Hepatocyte (in vitro differentiated cells): ENCODE results near the gene WDR89. TPM values are rescaled to one million over a fixed set of nuclear protein-coding genes. Genes with fewer than 3 reads are reported as not detected.

Experiments used
- DNase-seq: peaks from one replicate; pipeline ENCODE4 v3.0.0-alpha.2; 2016; ENCODE audit warnings: low spot score
- H2AFZ ChIP-seq: fragments of 200-600 bp; sonication (generic); 2 replicates; pipeline ENCODE4 v1.6.0; 2016; ENCODE audit warnings: antibody characterized with exemption, mild to moderate bottlenecking
- H3K27ac ChIP-seq: fragments of 200-600 bp; sonication (generic); 2 replicates; pipeline ENCODE4 v1.5.1; 2016; ENCODE audit warnings: mild to moderate bottlenecking
- H3K27me3 ChIP-seq: fragments of 200-600 bp; sonication (generic); 2 replicates; pipeline ENCODE4 v1.6.1; 2016
- H3K36me3 ChIP-seq: fragments of 200-600 bp; sonication (generic); replicated peaks from 2 replicates; pipeline ENCODE4 v1.5.1; 2016; ENCODE audit warnings: low read depth; ENCODE audit not compliant: insufficient read depth
- H3K4me1 ChIP-seq: fragments of 200-600 bp; sonication (generic); 2 replicates; pipeline ENCODE4 v1.5.1; 2016; ENCODE audit warnings: mild to moderate bottlenecking, moderate library complexity; ENCODE audit not compliant: insufficient read depth
- H3K4me2 ChIP-seq: fragments of 200-600 bp; sonication (generic); 2 replicates; pipeline ENCODE4 v1.6.0; 2016
- H3K4me3 ChIP-seq: fragments of 200-600 bp; sonication (generic); 2 replicates; pipeline ENCODE4 v1.5.1; 2016; ENCODE audit warnings: mild to moderate bottlenecking
- H3K79me2 ChIP-seq: fragments of 200-600 bp; sonication (generic); 2 replicates; pipeline ENCODE4 v1.6.0; 2017; ENCODE audit warnings: mild to moderate bottlenecking
- H3K9me2 ChIP-seq: fragments of 200-600 bp; sonication (generic); replicated peaks from 2 replicates; pipeline ENCODE4 v1.6.0; 2017; ENCODE audit warnings: mild to moderate bottlenecking; ENCODE audit not compliant: insufficient read depth
- H3K9me3 ChIP-seq: fragments of 200-600 bp; sonication (generic); 2 replicates; pipeline ENCODE4 v1.5.1; 2016; ENCODE audit warnings: low read depth, mild to moderate bottlenecking
- H4K20me1 ChIP-seq: fragments of 200-600 bp; sonication (generic); 2 replicates; pipeline ENCODE4 v1.6.0; 2016; ENCODE audit warnings: mild to moderate bottlenecking; ENCODE audit not compliant: insufficient read depth, poor library complexity, severe bottlenecking
- EZH2 ChIP-seq: fragments of 200-600 bp; sonication (generic); IDR thresholded peaks from 2 replicates; pipeline ENCODE4 v1.6.1; 2016; ENCODE audit warnings: antibody characterized with exemption, mild to moderate bottlenecking, borderline replicate concordance
- EZH2phosphoT487 ChIP-seq: fragments of 200-600 bp; sonication (generic); IDR thresholded peaks from one replicate; pipeline ENCODE4 v1.6.1; 2018; ENCODE audit warnings: antibody characterized with exemption, mild to moderate bottlenecking, low read depth, moderate library complexity; ENCODE audit not compliant: unreplicated experiment, severe bottlenecking
- WGBS: methylation state at CpG from one replicate; pipeline ENCODE4 v1.1.6; 2016; ENCODE audit warnings: low lambda C conversion rate; ENCODE audit errors: missing lambda C conversion rate; 5-methylcytosine and 5-hydroxymethylcytosine counted together
- polyA plus RNA-seq: library from polyadenylated mRNA; unstranded; fragments of >200 nt; fragmentation: Nextera tagmentation; extraction: Ambion mirVana; gene quantifications from 2 replicates; pipeline ENCODE4 v1.2.1, GENCODE V29; 2016
- total RNA-seq: library from RNA; depleted of rRNA; stranded (reverse); fragments of >200 nt; gene quantifications from 2 replicates; pipeline ENCODE4 v1.2.3, GENCODE V29; 2014
- TF ChIP-seq, protein P1 (sequence below): fragments of 200-600 bp; sonication (generic); IDR thresholded peaks from 2 replicates; pipeline ENCODE4 v1.5.1; 2016; ENCODE audit warnings: antibody characterized with exemption, mild to moderate bottlenecking; ENCODE audit not compliant: poor library complexity

The WDR89 gene
- total and polyA plus RNA-seq, 2 experiments from 2014 or later = 3.9 to 14.6 TPM

DNA sequence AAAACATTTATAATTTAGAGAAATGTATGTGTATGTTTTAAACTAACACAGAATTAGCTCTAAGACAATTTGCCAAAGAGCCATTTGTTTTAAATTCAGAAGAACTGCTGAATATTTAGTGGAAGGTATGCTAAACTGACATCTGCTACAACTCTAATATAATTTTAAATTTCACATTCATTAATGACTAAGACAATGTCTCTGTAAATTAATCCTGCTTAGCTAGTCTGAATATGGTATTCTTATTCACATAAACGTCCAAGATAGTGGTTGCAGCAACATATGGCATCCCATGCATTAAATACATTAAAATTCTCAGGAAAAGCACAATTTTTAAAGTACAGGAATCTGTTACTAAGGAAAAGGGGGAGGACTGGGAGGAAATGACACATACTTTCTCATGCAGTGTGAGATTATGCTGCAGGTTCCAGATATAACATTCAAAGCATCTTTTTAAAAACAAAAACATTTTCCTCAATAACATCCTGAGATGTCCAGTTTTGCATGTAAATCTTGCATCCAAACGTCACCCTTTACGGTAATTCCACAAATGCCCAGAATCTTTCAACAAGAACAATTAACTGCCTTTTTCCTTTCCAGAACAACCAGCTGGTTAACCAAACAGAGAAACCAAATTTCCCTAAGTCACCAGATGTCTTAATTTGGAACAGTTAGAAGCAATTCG is 26.9 kb downstream of the WDR89 start:
- no peak overlapping the region for H3K4me2 ChIP-seq
- no peaks in the 10 kb centered on the region for H3K4me1 ChIP-seq
- H3K36me3 ChIP-seq = no peaks in the 10 kb centered on the region
- 69% methylated on average over 4 of the region's 4 CpGs for WGBS
- no peaks in the 10 kb centered on the region for H3K27me3 ChIP-seq
- H4K20me1 ChIP-seq = no peaks in the 10 kb centered on the region
- H3K79me2 ChIP-seq = peaks cover 29% of the 10 kb centered on the region
- no peak overlapping the region for H2AFZ ChIP-seq
- H3K9me2 ChIP-seq = no peaks in the 10 kb centered on the region
- TF ChIP-seq, protein P1, sequence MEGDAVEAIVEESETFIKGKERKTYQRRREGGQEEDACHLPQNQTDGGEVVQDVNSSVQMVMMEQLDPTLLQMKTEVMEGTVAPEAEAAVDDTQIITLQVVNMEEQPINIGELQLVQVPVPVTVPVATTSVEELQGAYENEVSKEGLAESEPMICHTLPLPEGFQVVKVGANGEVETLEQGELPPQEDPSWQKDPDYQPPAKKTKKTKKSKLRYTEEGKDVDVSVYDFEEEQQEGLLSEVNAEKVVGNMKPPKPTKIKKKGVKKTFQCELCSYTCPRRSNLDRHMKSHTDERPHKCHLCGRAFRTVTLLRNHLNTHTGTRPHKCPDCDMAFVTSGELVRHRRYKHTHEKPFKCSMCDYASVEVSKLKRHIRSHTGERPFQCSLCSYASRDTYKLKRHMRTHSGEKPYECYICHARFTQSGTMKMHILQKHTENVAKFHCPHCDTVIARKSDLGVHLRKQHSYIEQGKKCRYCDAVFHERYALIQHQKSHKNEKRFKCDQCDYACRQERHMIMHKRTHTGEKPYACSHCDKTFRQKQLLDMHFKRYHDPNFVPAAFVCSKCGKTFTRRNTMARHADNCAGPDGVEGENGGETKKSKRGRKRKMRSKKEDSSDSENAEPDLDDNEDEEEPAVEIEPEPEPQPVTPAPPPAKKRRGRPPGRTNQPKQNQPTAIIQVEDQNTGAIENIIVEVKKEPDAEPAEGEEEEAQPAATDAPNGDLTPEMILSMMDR = no peak
- TF ChIP-seq EZH2phosphoT487 (no peak), EZH2 (no peak)
- no peak overlapping the region for H3K27ac ChIP-seq
- DNase-seq = no peak
- H3K4me3 ChIP-seq = no peak overlapping the region
- no peaks in the 10 kb centered on the region for H3K9me3 ChIP-seq

DNA sequence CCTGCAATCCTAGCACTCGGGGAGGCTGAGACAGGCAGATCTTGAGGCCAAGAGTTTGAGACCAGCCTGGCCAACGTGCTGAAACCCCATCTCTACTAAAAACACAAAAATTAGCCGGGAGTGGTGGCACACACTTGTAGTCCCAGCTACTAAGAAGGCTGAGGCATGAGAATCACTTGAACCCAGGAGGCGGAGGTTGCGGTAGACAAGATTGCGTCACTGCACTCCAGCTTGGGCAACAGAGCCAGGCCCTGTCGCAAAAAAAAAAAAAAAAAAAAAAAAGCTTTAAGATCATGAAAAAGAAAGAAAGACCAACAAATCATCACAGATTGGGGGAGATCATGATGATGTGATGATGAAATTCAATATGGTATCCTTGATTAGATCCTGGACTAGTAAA is 30.6 kb downstream of the WDR89 start:
- Histone ChIP-seq H3K9me2 (no peaks in the 10 kb centered on the region), H3K4me3 (no peak overlapping the region), H3K36me3 (no peaks in the 10 kb centered on the region), H3K9me3 (no peaks in the 10 kb centered on the region), H3K79me2 (peaks cover 21% of the 10 kb centered on the region), H2AFZ (no peak overlapping the region), H3K27me3 (no peaks in the 10 kb centered on the region), H3K4me1 (no peaks in the 10 kb centered on the region), H3K4me2 (no peak overlapping the region), H3K27ac (no peak overlapping the region), H4K20me1 (no peaks in the 10 kb centered on the region)
- no peak for DNase-seq
- TF ChIP-seq EZH2phosphoT487 = no peak
- WGBS = 93% methylated on average over 7 of the region's 7 CpGs

DNA sequence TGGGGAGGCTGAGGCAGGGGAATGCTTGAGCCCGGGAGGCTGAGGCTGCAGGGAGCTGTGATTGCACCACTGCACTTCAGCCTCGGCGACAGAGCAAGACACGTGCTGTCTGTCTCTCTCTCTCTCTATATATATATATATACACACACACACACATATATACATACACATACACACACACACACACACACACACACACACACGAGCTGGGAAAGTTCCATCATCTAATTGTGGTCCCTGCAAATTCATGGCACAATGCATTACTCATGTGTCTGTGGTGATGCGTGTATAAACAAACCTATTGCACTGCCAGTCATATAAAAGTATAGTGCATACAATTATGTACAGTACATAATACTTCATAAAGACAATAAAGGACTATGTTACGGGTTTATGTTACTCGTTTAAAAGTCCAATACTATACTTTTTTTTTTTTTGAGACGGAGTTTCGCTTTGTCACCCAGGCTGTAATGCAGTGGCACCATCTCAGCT is 36.6 kb downstream of the WDR89 start:
- TF ChIP-seq EZH2phosphoT487 (no peak), EZH2 (no peak)
- TF ChIP-seq, protein P1 = no peak
- H3K79me2 ChIP-seq = peaks cover 17% of the 10 kb centered on the region
- no peak overlapping the region for H3K27ac ChIP-seq
- H3K4me1 ChIP-seq = no peaks in the 10 kb centered on the region
- no peaks in the 10 kb centered on the region for H3K9me2 ChIP-seq
- DNase-seq = no peak
- H3K4me3 ChIP-seq = no peak overlapping the region
- no peak overlapping the region for H3K4me2 ChIP-seq
- H3K27me3 ChIP-seq = no peaks in the 10 kb centered on the region
- H3K9me3 ChIP-seq = no peaks in the 10 kb centered on the region
- H2AFZ ChIP-seq = no peak overlapping the region
- WGBS = 95% methylated on average over 10 of the region's 10 CpGs
- no peaks in the 10 kb centered on the region for H4K20me1 ChIP-seq
- H3K36me3 ChIP-seq = no peaks in the 10 kb centered on the region

DNA sequence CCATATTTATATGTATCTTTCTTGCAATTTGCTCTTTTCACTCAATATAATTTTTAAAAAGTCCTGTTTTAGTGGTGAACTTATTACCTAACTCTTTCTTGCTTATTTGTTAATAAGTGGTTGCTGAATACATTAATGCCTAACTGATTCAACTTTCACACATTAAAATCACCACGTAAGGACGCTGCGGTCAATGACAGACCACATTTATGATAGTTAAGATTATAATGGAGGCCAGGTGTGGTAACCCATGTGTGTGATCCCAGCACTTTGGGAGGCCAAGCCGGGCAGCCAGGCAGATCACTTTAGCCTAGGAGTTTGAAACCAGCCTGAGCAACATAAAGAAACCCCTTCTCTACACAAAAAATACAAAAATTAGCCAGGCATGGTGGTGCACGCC is 37.0 kb downstream of the WDR89 start:
- no peak overlapping the region for H3K4me2 ChIP-seq
- no peaks in the 10 kb centered on the region for H4K20me1 ChIP-seq
- TF ChIP-seq, protein P1 = no peak
- TF ChIP-seq EZH2phosphoT487 (no peak), EZH2 (no peak)
- no peaks in the 10 kb centered on the region for H3K36me3 ChIP-seq
- peaks cover 15% of the 10 kb centered on the region for H3K79me2 ChIP-seq
- no peaks in the 10 kb centered on the region for H3K27me3 ChIP-seq
- H3K4me3 ChIP-seq = no peak overlapping the region
- no peaks in the 10 kb centered on the region for H3K4me1 ChIP-seq
- no peaks in the 10 kb centered on the region for H3K9me2 ChIP-seq
- H3K27ac ChIP-seq = no peak overlapping the region
- WGBS = 89% methylated on average over 5 of the region's 5 CpGs
- H2AFZ ChIP-seq = no peak overlapping the region
- H3K9me3 ChIP-seq = no peaks in the 10 kb centered on the region
- no peak for DNase-seq
